WTC11 (cell line): ENCODE data around the gene RUNX2. TPM values are rescaled to one million over a fixed set of nuclear protein-coding genes. Genes with fewer than 3 reads are reported as not detected.

Experiments used
- ATAC-seq: fragments of 200-7000 bp; cut with Tn5 transposase; 2 replicates; pipeline ENCODE4 v1.10.0; 2021; ENCODE audit warnings: mild to moderate bottlenecking, moderate library complexity
- CTCF ChIA-PET: fragments of 300-600 bp; sonication (Branson Sonifier 250); formaldehyde crosslinking; loops from one replicate; lab custom pipeline; 2021; ENCODE audit warnings: antibody characterized with exemption; lab: Charles Lee
- POLR2A ChIA-PET: fragments of 350-600 bp; sonication (Branson Sonifier 250); formaldehyde crosslinking; loops from one replicate; lab custom pipeline; 2021; ENCODE audit warnings: antibody characterized with exemption; lab: Charles Lee
- DNase-seq: peaks from one replicate; pipeline ENCODE4 v3.0.0; 2021; ENCODE audit warnings: low spot score
- H3K27ac Mint-ChIP-seq: 2 replicates; pipeline ENCODE4 v1.8.0; 2021; ENCODE audit warnings: mixed read lengths
- H3K27me3 Mint-ChIP-seq: 2 replicates; pipeline ENCODE4 v1.8.0; 2021; ENCODE audit warnings: low read depth, mild to moderate bottlenecking, moderate library complexity, mixed read lengths
- H3K36me3 Mint-ChIP-seq: 2 replicates; pipeline ENCODE4 v1.8.0; 2021; ENCODE audit warnings: mixed read lengths
- H3K4me1 Mint-ChIP-seq: 2 replicates; pipeline ENCODE4 v1.8.0; 2022; ENCODE audit warnings: mixed read lengths
- H3K4me3 Mint-ChIP-seq: 2 replicates; pipeline ENCODE4 v1.8.0; 2021; ENCODE audit warnings: mild to moderate bottlenecking, moderate library complexity, mixed read lengths
- H3K9me3 Mint-ChIP-seq: 2 replicates; pipeline ENCODE4 v1.8.0; 2021; ENCODE audit warnings: mixed read lengths
- CREM ChIP-seq: sonication (generic); formaldehyde crosslinking; IDR thresholded peaks from 2 replicates; pipeline ENCODE4 v1.8.1; 2022; ENCODE audit warnings: mild to moderate bottlenecking, missing genetic modification reagents, moderate library complexity
- ELF4 ChIP-seq: sonication (generic); formaldehyde crosslinking; IDR thresholded peaks from 2 replicates; pipeline ENCODE4 v1.8.1; 2022; ENCODE audit warnings: low read depth, mild to moderate bottlenecking, moderate library complexity, missing genetic modification reagents
- ERG ChIP-seq: fragments of 250-450 bp; sonication (Bioruptor Pico); IDR thresholded peaks from 2 replicates; pipeline ENCODE4 v1.8.0; 2021; ENCODE audit warnings: mild to moderate bottlenecking
- FOXP1 ChIP-seq: sonication (generic); formaldehyde crosslinking; IDR thresholded peaks from 2 replicates; pipeline ENCODE4 v1.8.0; 2022; ENCODE audit warnings: missing genetic modification reagents, mild to moderate bottlenecking, moderate library complexity, borderline replicate concordance
- GTF2I ChIP-seq: fragments of 250-450 bp; sonication (Bioruptor Pico); conservative IDR thresholded peaks from 2 replicates; pipeline ENCODE4 v1.4.0; 2021; ENCODE audit warnings: mild to moderate bottlenecking
- HMGA2 ChIP-seq: fragments of 250-450 bp; sonication (Bioruptor Pico); IDR thresholded peaks from 2 replicates; pipeline ENCODE4 v1.4.0; 2021; ENCODE audit warnings: mild to moderate bottlenecking, moderate library complexity
- HMGXB4 ChIP-seq: sonication (generic); formaldehyde crosslinking; IDR thresholded peaks from 2 replicates; pipeline ENCODE4 v1.8.1; 2023; ENCODE audit warnings: mild to moderate bottlenecking, moderate library complexity, missing genetic modification reagents
- MLX ChIP-seq: sonication (generic); formaldehyde crosslinking; IDR thresholded peaks from 2 replicates; pipeline ENCODE4 v1.8.1; 2023; ENCODE audit warnings: mild to moderate bottlenecking, missing genetic modification reagents, moderate library complexity
- NFATC4 ChIP-seq: fragments of 250-450 bp; sonication (Bioruptor Pico); IDR thresholded peaks from 2 replicates; pipeline ENCODE4 v1.9.0; 2021; ENCODE audit warnings: mild to moderate bottlenecking
- NR3C1 ChIP-seq: sonication (generic); formaldehyde crosslinking; conservative IDR thresholded peaks from 2 replicates; pipeline ENCODE4 v1.8.1; 2023; ENCODE audit warnings: low read depth, mild to moderate bottlenecking, missing genetic modification reagents
- RELA ChIP-seq: sonication (generic); formaldehyde crosslinking; IDR thresholded peaks from 2 replicates; pipeline ENCODE4 v1.8.1; 2022; ENCODE audit warnings: missing genetic modification reagents, mild to moderate bottlenecking, borderline replicate concordance
- SP1 ChIP-seq: sonication (generic); formaldehyde crosslinking; conservative IDR thresholded peaks from 2 replicates; pipeline ENCODE4 v1.8.1; 2022; ENCODE audit warnings: missing genetic modification reagents
- STAT6 ChIP-seq: sonication (generic); formaldehyde crosslinking; conservative IDR thresholded peaks from 2 replicates; pipeline ENCODE4 v1.8.1; 2023; ENCODE audit warnings: mild to moderate bottlenecking, low read depth, missing genetic modification reagents, moderate library complexity
- TCF7 ChIP-seq: sonication (generic); formaldehyde crosslinking; IDR thresholded peaks from 2 replicates; pipeline ENCODE4 v1.8.0; 2022; ENCODE audit warnings: mild to moderate bottlenecking, low read depth, missing genetic modification reagents, moderate library complexity
- TP53 ChIP-seq: sonication (generic); formaldehyde crosslinking; IDR thresholded peaks from 2 replicates; pipeline ENCODE4 v1.8.1; 2023; ENCODE audit warnings: mild to moderate bottlenecking, missing genetic modification reagents
- USF1 ChIP-seq: sonication (generic); formaldehyde crosslinking; IDR thresholded peaks from 2 replicates; pipeline ENCODE4 v1.8.0; 2022; ENCODE audit warnings: mild to moderate bottlenecking, missing genetic modification reagents
- ZBTB43 ChIP-seq: sonication (generic); formaldehyde crosslinking; IDR thresholded peaks from 2 replicates; pipeline ENCODE4 v1.8.1; 2023; ENCODE audit warnings: mild to moderate bottlenecking, missing genetic modification reagents
- ZNF121 ChIP-seq: sonication (generic); formaldehyde crosslinking; IDR thresholded peaks from 2 replicates; pipeline ENCODE4 v1.8.0; 2023; ENCODE audit warnings: missing genetic modification reagents
- ZNF232 ChIP-seq: sonication (generic); formaldehyde crosslinking; IDR thresholded peaks from 2 replicates; pipeline ENCODE4 v1.8.0; 2022; ENCODE audit warnings: mild to moderate bottlenecking, missing genetic modification reagents
- ZNF512 ChIP-seq: sonication (generic); formaldehyde crosslinking; IDR thresholded peaks from 2 replicates; pipeline ENCODE4 v1.8.1; 2022; ENCODE audit warnings: missing genetic modification reagents, borderline replicate concordance
- total RNA-seq: library from RNA; stranded (reverse); gene quantifications from 3 replicates; pipeline ENCODE4 v1.2.3, GENCODE V29; 2021

RUNX2 gene
- total RNA-seq, 1 experiment from 2014 or later, result 0.28 TPM

- no peak for TF ChIP-seq STAT6 (CRISPR knock-in tag)
- TF ChIP-seq ERG (CRISPR knock-in tag), result no peak
- TF ChIP-seq, all 79 proteins: peak for 0
Measured at GRCh38 chr6:45483501-45483900, 155.4 kb downstream of the RUNX2 start (continued).

GRCh38 chr6:45486736-45487135, 158.6 kb downstream of the RUNX2 start:
- Mint-ChIP-seq H3K36me3 (no peaks in the 10 kb centered on the region), H3K9me3 (no peaks in the 10 kb centered on the region), H3K4me3 (no peak overlapping the region), H3K27me3 (no peaks in the 10 kb centered on the region), H3K4me1 (peaks cover 2% of the 10 kb centered on the region), H3K27ac (no peak overlapping the region)
- ATAC-seq, result no peak
- ChIA-PET CTCF (interaction anchor here (1.1 kb wide), 1 partner anchor 14 kb away, joined by 3 read pairs; no protein-coding TSS in a partner anchor), POLR2A (no interaction called here)
- no peak for TF ChIP-seq HMGA2 (CRISPR knock-in tag)
- TF ChIP-seq CREM, result no peak
- DNase-seq, result no peak

- Mint-ChIP-seq H3K9me3 (no peaks in the 10 kb centered on the region), H3K27me3 (no peaks in the 10 kb centered on the region), H3K4me3 (no peak overlapping the region), H3K4me1 (peaks cover 8% of the 10 kb centered on the region), H3K36me3 (no peaks in the 10 kb centered on the region), H3K27ac (no peak overlapping the region)
- ChIA-PET POLR2A (no interaction called here), CTCF (no interaction called here)
- ATAC-seq (no peak), DNase-seq (no peak)
- no peak for TF ChIP-seq FOXP1 (CRISPR knock-in tag)
- no peak for TF ChIP-seq NFATC4 (CRISPR knock-in tag)
- TF ChIP-seq GTF2I (CRISPR knock-in tag), result no peak
- TF ChIP-seq ZNF512 (CRISPR knock-in tag), result no peak
- TF ChIP-seq SP1 (CRISPR knock-in tag), result no peak
- no peak for TF ChIP-seq TP53 (CRISPR knock-in tag)
- TF ChIP-seq RELA (CRISPR knock-in tag), result no peak
- TF ChIP-seq ZNF232, result no peak
- no peak for TF ChIP-seq TCF7 (CRISPR knock-in tag)
- no peak for TF ChIP-seq MLX (CRISPR knock-in tag)
- no peak for TF ChIP-seq USF1 (CRISPR knock-in tag)
- no peak for TF ChIP-seq NR3C1
- no peak for TF ChIP-seq ZNF121 (CRISPR knock-in tag)
- TF ChIP-seq HMGXB4 (CRISPR knock-in tag), result no peak
- no peak for TF ChIP-seq ZBTB43 (CRISPR knock-in tag)
- no peak for TF ChIP-seq ELF4 (CRISPR knock-in tag)
- TF ChIP-seq CREM, result no peak
- TF ChIP-seq STAT6 (CRISPR knock-in tag), result no peak
Measured at GRCh38 chr6:45487645-45488044, 159.5 kb downstream of the RUNX2 start.
